NCI-H446 treated with DMSO at 0.1 percent for 48 hours (cell line): Measurements from ENCODE around the gene PIGP.
"Not testable (repeated sequence)": the region's sequence is repeated elsewhere in the genome, so short reads cannot be mapped to it uniquely, and the experiment has no call there.

Experiments
- DNase-seq: peaks from one replicate; lab custom pipeline; 2025; lab: John Stamatoyannopoulos, UW

The PIGP gene

GRCh38 chr21:37044643-37045042 is 28.2 kb downstream of the PIGP start:
- DNase-seq = no peak

- DNase-seq = no peak
Observed at GRCh38 chr21:37043818-37044217, 29.1 kb downstream of the PIGP start.

GRCh38 chr21:37041706-37042271 is 31.1 kb downstream of the PIGP start:
- no peak for DNase-seq

GRCh38 chr21:37040212-37040611 is 32.7 kb downstream of the PIGP start:
- no peak for DNase-seq

GRCh38 chr21:37039411-37040075 is 33.3 kb downstream of the PIGP start:
- DNase-seq = no peak

GRCh38 chr21:37036177-37036576 is 36.7 kb downstream of the PIGP start:
- no peak for DNase-seq

- not testable (repeated sequence) for DNase-seq
Observed at GRCh38 chr21:37034394-37034793, 38.5 kb downstream of the PIGP start.

GRCh38 chr21:37032877-37033471 is 39.9 kb downstream of the PIGP start:
- no peak for DNase-seq

GRCh38 chr21:37032293-37032692 is 40.6 kb downstream of the PIGP start:
- no peak for DNase-seq

GRCh38 chr21:37030864-37031263 is 42.0 kb downstream of the PIGP start:
- DNase-seq = no peak

GRCh38 chr21:37028570-37028969 is 44.3 kb downstream of the PIGP start:
- no peak for DNase-seq

GRCh38 chr21:37026499-37026898 is 46.4 kb downstream of the PIGP start:
- DNase-seq = no peak

GRCh38 chr21:37017951-37018679 is 54.8 kb downstream of the PIGP start:
- no peak for DNase-seq
